Fibroblast of pulmonary artery (primary cell): Measurements from ENCODE around the gene SPATA1.
A peak's percentile ranks its signal among the peaks of the same experiment; 100 is the strongest.

ENCODE experiments used
- DNase-seq: peaks from one replicate; pipeline ENCODE4 v3.0.0-alpha.2; 2010; ENCODE audit warnings: low read depth
- H3K4me3 ChIP-seq: replicated peaks from 2 replicates; pipeline ENCODE4 v1.5.1; 2011; ENCODE audit warnings: low read depth, mild to moderate bottlenecking, control low read depth, low read length, moderate library complexity
- TF ChIP-seq, protein P1 (sequence below): IDR thresholded peaks from 2 replicates; pipeline ENCODE4 v1.5.1; 2011; ENCODE audit warnings: mild to moderate bottlenecking, control low read depth, low read length, inconsistent platforms; ENCODE audit errors: missing control alignments

Gene SPATA1

DNA sequence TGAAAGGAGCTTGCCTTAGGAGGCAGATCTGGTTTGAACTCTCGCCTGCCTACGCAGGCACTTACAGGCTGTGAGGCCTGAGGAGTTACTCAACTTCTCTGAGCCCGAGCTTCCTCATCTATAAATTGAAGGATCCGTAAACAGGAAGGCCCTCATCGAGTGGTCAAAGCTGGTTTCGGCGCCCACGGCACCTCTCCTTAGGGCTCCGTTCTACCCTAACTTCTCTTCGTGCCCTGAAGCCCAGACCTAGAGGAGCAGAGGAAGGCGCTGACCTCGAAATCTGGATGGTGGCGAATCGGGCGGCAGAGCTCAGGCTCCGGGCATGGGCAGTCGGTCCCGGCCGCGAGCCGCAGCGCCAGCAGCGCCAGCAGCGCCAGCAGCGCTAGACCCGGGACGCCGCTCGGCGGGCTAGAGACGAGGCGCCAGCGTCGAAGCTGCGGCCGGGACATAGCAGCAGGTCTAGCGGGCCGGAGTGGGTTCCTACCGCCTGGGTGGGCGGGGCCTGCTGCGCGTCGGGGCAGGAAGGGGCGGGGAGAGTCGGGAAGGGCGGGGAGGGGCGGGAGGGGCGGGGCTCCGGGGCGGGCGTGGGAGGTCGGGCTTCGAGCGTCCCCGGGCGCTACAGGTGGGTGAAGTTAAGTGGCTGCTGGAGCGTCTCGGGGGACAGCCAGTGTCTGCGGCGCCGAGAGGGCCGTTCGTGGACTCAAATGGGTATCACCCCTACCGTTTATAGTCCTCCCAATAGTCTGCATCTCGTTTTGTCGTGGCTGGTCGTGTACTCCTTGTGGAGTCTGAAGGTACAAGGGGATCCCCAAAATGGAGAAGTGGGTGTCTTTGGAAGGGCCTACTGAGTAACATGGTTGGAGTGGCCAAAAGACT, 68.0 kb downstream of the SPATA1 start, which contains the start of gene CTBS:
CTBS (minus strand) TSS at position 474 of the 876 bp plus-strand sequence; CDS start at position 449, 25 bp downstream.
- TF ChIP-seq, protein P1, sequence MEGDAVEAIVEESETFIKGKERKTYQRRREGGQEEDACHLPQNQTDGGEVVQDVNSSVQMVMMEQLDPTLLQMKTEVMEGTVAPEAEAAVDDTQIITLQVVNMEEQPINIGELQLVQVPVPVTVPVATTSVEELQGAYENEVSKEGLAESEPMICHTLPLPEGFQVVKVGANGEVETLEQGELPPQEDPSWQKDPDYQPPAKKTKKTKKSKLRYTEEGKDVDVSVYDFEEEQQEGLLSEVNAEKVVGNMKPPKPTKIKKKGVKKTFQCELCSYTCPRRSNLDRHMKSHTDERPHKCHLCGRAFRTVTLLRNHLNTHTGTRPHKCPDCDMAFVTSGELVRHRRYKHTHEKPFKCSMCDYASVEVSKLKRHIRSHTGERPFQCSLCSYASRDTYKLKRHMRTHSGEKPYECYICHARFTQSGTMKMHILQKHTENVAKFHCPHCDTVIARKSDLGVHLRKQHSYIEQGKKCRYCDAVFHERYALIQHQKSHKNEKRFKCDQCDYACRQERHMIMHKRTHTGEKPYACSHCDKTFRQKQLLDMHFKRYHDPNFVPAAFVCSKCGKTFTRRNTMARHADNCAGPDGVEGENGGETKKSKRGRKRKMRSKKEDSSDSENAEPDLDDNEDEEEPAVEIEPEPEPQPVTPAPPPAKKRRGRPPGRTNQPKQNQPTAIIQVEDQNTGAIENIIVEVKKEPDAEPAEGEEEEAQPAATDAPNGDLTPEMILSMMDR: no peak
- DNase-seq: peak; percentile 87
- H3K4me3 ChIP-seq: peak within 1 kb of the TSS; percentile 71

DNA sequence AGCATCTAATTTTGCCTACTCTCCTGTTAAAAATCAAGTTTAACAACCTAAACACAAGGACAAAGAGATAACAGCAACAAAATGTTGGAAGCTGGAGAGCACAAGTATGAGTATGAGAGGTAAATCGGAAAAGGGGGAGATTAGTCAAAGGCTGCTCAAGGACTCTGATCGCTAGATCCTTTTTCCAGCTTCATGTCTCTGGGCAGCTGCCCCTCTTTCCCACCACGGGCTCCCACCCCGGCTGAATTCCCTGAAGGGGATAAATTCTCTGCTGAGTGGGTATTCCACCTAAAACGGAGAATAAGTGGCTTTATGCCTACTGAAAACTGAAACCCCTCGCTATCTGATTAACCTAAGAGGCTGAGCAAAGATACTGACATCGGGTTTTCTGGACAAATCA, 68.8 kb downstream of the SPATA1 start:
- peak overlapping the region; percentile 71 for H3K4me3 ChIP-seq
- TF ChIP-seq, protein P1: no peak

DNA sequence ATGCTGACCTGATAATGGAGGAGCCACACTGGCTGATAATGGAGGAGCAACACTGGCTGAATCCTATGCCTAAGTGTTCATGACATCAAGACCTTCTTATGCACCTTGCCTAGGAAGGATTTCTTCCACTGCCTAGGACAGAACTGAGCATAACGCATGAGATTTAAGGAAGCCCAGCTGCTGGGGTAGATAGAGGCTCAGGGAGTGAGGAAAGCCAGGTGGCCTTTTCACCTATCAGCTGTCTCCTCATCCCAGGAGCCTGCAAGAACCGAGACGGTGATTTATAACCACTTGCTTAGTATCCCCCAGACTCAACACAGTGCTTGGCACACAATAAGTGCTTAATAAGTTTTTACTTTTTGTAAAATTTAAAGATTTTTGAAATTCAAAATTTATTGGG, 75.5 kb downstream of the SPATA1 start:
- H3K4me3 ChIP-seq: no peak overlapping the region
- no peak for DNase-seq
- TF ChIP-seq, protein P1: no peak

More for the DNA sequence above, 68.8 kb downstream of the SPATA1 start:
- no peak for DNase-seq

DNA sequence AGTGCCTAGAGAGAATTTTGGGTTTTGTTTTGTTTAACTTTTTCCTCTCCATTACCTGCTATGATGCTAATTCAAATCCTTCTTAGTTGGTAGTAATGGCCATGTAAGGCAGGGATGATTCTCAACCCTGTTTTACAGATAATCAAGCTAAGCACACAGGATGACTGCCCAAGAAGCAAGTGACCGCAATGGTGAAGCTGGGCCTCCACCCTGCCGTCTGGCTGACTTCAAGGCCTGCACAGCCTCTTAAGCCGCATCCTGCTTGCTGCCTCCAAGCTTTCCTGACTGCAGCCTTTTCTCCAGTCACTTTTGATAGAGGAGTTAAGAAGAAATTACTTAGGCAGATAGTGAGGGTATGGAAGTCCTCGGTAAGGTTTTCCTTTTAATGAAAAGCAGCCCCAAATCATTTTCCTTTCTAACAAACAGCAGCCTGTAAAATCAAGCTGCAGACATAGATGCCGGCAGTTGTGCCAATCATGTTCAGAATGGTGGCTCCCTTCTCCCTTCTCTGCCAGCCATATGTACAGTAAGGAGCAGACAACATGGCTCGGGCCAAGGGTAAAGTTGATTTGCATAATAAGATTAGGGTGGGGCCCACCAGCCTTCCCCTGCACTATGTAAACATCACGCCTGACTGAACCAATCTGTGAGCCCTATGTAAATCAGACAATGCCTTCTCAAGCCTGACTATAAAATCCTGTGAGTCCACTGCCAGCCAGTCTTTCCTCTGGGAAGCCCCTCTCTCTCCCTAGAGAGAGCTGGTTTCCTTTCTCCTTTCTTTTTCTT, 76.8 kb downstream of the SPATA1 start:
- TF ChIP-seq, protein P1: no peak
- DNase-seq: peak; percentile 74
- H3K4me3 ChIP-seq: no peak overlapping the region

DNA sequence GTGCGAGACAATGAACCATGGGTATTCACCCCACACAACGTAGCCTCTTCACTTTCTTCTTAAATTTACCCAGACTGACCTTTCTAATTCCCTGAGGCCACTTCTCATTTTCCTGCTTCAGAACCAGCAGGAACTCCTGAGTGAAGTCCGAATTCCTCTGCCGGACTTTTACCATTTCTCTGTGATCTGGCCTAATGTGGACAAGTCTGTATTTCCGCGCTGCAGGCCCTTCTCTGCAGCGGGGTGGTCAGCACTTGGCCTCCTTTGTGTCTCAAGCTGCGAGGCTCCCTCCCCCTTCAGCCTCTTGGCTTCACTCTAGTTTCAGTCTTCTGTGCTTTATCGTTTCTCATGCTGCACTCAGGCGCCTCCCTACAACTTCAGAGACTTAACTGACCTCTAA, 77.5 kb downstream of the SPATA1 start:
- TF ChIP-seq, protein P1: no peak
- no peak overlapping the region for H3K4me3 ChIP-seq
- DNase-seq: peak; percentile 33

DNA sequence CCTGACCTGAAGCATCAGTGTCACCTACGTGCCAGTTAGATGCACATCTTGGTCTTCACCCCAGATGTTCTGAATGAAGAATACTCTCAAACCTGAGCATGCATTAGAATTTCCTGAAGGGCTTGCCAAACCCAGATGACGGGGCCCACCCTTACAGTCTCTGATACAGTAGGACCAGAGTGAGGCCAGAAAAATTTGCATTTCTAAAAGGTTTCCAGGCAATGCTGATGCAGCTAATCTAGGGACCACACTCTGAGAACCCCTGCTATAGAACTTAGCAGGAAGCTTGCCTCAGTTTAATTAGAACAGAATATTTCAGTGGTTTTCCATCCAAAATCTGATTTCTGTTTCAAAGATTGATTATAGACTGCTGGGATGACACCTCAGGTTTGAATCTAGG, 77.9 kb downstream of the SPATA1 start:
- TF ChIP-seq, protein P1: no peak
- H3K4me3 ChIP-seq: no peak overlapping the region
- no peak for DNase-seq
